Activated CD4-positive, alpha-beta memory T cell treated with anti-CD3 and anti-CD28 coated beads for 36 hours (primary cell): Measurements from ENCODE around the gene L1CAM. TPM values are rescaled to one million over a fixed set of nuclear protein-coding genes. Genes with fewer than 3 reads are reported as not detected.

Source experiments
- CTCF ChIA-PET: fragments of 350-600 bp; sonication (Branson Sonifier 250); formaldehyde crosslinking; loops from one replicate; lab custom pipeline; 2021; ENCODE audit warnings: antibody characterized with exemption, inconsistent platforms; lab: Charles Lee
- POLR2A ChIA-PET: fragments of 350-600 bp; sonication (Branson Sonifier 250); formaldehyde crosslinking; loops from one replicate; lab custom pipeline; 2021; ENCODE audit warnings: antibody characterized with exemption; lab: Charles Lee
- DNase-seq: peaks from one replicate; pipeline ENCODE4 v3.0.0-alpha.2; 2020
- H3K27ac Mint-ChIP-seq: one replicate; pipeline ENCODE4 v1.8.0; 2021; ENCODE audit warnings: mixed read lengths
- H3K27me3 Mint-ChIP-seq: one replicate; pipeline ENCODE4 v1.8.0; 2021; ENCODE audit warnings: mixed read lengths
- H3K36me3 Mint-ChIP-seq: one replicate; pipeline ENCODE4 v1.8.0; 2021; ENCODE audit warnings: mixed read lengths
- H3K4me1 Mint-ChIP-seq: one replicate; pipeline ENCODE4 v1.8.0; 2021; ENCODE audit warnings: low read depth, mixed read lengths
- H3K4me3 Mint-ChIP-seq: one replicate; pipeline ENCODE4 v1.8.0; 2021; ENCODE audit warnings: mild to moderate bottlenecking, mixed read lengths
- H3K9me3 Mint-ChIP-seq: one replicate; pipeline ENCODE4 v1.8.0; 2021; ENCODE audit warnings: mixed read lengths
- intact Hi-C: fragments of 100-400 bp; cut with micrococcal nuclease; formaldehyde crosslinking; loops from one replicate; pipeline ENCODE4 v1.15.1; 2023
- total RNA-seq, 2 experiments: library from RNA; stranded (reverse); gene quantifications; one replicate each; pipeline ENCODE4 v1.2.3, GENCODE V29; 2021

Gene L1CAM
- total RNA-seq, 2 experiments from 2014 or later, result 0.45 to 1.3 TPM

GRCh38 chrX:153848325-153848724 is 37.6 kb downstream of the L1CAM start:
- no peaks in the 10 kb centered on the region for H3K36me3 Mint-ChIP-seq
- H3K27me3 Mint-ChIP-seq, result peaks cover 3% of the 10 kb centered on the region
- no peak overlapping the region for H3K4me3 Mint-ChIP-seq
- ChIA-PET CTCF (no interaction called here), POLR2A (no interaction called here)
- H3K4me1 Mint-ChIP-seq, result no peaks in the 10 kb centered on the region
- no peaks in the 10 kb centered on the region for H3K9me3 Mint-ChIP-seq
- no peak overlapping the region for H3K27ac Mint-ChIP-seq
- DNase-seq, result no peak
- intact Hi-C loops, result no loop called here

GRCh38 chrX:153845842-153846241 is 40.1 kb downstream of the L1CAM start:
- CTCF ChIA-PET, result no interaction called here
- intact Hi-C loops, result no loop called here

GRCh38 chrX:153845195-153845594 is 40.8 kb downstream of the L1CAM start:
- CTCF ChIA-PET, result no interaction called here

More at GRCh38 chrX:153845842-153846241, 40.1 kb downstream of the L1CAM start:
- Mint-ChIP-seq H3K4me3 (no peak overlapping the region), H3K27ac (no peak overlapping the region), H3K27me3 (peaks cover 6% of the 10 kb centered on the region), H3K4me1 (no peaks in the 10 kb centered on the region), H3K36me3 (no peaks in the 10 kb centered on the region), H3K9me3 (no peaks in the 10 kb centered on the region)
- DNase-seq, result no peak
- POLR2A ChIA-PET, result no interaction called here

GRCh38 chrX:153844509-153845082 is 41.4 kb downstream of the L1CAM start:
- Mint-ChIP-seq H3K27ac (no peak overlapping the region), H3K4me3 (no peak overlapping the region), H3K9me3 (no peaks in the 10 kb centered on the region), H3K36me3 (no peaks in the 10 kb centered on the region), H3K27me3 (peaks cover 6% of the 10 kb centered on the region), H3K4me1 (no peaks in the 10 kb centered on the region)
- CTCF ChIA-PET, result no interaction called here
- DNase-seq, result no peak
- intact Hi-C loops, result no loop called here
- POLR2A ChIA-PET, result no interaction called here

More at GRCh38 chrX:153845195-153845594, 40.8 kb downstream of the L1CAM start:
- Mint-ChIP-seq H3K36me3 (no peaks in the 10 kb centered on the region), H3K4me3 (no peak overlapping the region), H3K27ac (no peak overlapping the region), H3K27me3 (peaks cover 6% of the 10 kb centered on the region), H3K9me3 (no peaks in the 10 kb centered on the region), H3K4me1 (no peaks in the 10 kb centered on the region)
- intact Hi-C loops, result no loop called here
- POLR2A ChIA-PET, result no interaction called here
- DNase-seq, result no peak

- no peaks in the 10 kb centered on the region for H3K9me3 Mint-ChIP-seq
- DNase-seq, result no peak
- H3K4me1 Mint-ChIP-seq, result no peaks in the 10 kb centered on the region
- CTCF ChIA-PET, result no interaction called here
- POLR2A ChIA-PET, result no interaction called here
- peaks cover 2% of the 10 kb centered on the region for H3K27me3 Mint-ChIP-seq
- H3K4me3 Mint-ChIP-seq, result no peak overlapping the region
- intact Hi-C loops, result loop anchor here (10.0 kb wide), 1 partner anchor 48 kb away; the partner anchor contains the start of gene L1CAM
- no peak overlapping the region for H3K27ac Mint-ChIP-seq
- no peaks in the 10 kb centered on the region for H3K36me3 Mint-ChIP-seq
These were observed 49.1 kb downstream of the L1CAM start for GRCh38 chrX:153836921-153837320.

GRCh38 chrX:153832728-153833127 is 53.2 kb downstream of the L1CAM start:
- Mint-ChIP-seq H3K9me3 (no peaks in the 10 kb centered on the region), H3K27me3 (no peaks in the 10 kb centered on the region), H3K27ac (no peak overlapping the region), H3K36me3 (no peaks in the 10 kb centered on the region), H3K4me1 (peaks cover 4% of the 10 kb centered on the region), H3K4me3 (no peak overlapping the region)
- CTCF ChIA-PET, result no interaction called here
- intact Hi-C loops, result loop anchor here (10.0 kb wide), 1 partner anchor 52 kb away; the partner anchor contains the start of gene L1CAM
- POLR2A ChIA-PET, result no interaction called here
- no peak for DNase-seq

- CTCF ChIA-PET, result no interaction called here
- intact Hi-C loops, result loop anchor here (10.0 kb wide), 1 partner anchor 53 kb away; the partner anchor contains the start of gene L1CAM
- H3K27ac Mint-ChIP-seq, result no peak overlapping the region
- H3K4me3 Mint-ChIP-seq, result peak overlapping the region; percentile 26
- no peaks in the 10 kb centered on the region for H3K9me3 Mint-ChIP-seq
- no peaks in the 10 kb centered on the region for H3K27me3 Mint-ChIP-seq
- H3K36me3 Mint-ChIP-seq, result no peaks in the 10 kb centered on the region
- no peak for DNase-seq
- peaks cover 14% of the 10 kb centered on the region for H3K4me1 Mint-ChIP-seq
- POLR2A ChIA-PET, result no interaction called here
These were observed 54.4 kb downstream of the L1CAM start for GRCh38 chrX:153831429-153832150.

GRCh38 chrX:153830640-153831428 is 55.1 kb downstream of the L1CAM start:
- CTCF ChIA-PET, result no interaction called here
- no peaks in the 10 kb centered on the region for H3K36me3 Mint-ChIP-seq
- no peaks in the 10 kb centered on the region for H3K9me3 Mint-ChIP-seq
- DNase-seq, result no peak
- H3K27me3 Mint-ChIP-seq, result no peaks in the 10 kb centered on the region
- H3K4me3 Mint-ChIP-seq, result peak overlapping the region; percentile 26
- H3K27ac Mint-ChIP-seq, result no peak overlapping the region
- POLR2A ChIA-PET, result no interaction called here
- intact Hi-C loops, result loop anchor here (10.0 kb wide), 1 partner anchor 54 kb away; the partner anchor contains the start of gene L1CAM
- H3K4me1 Mint-ChIP-seq, result peaks cover 14% of the 10 kb centered on the region

GRCh38 chrX:153829799-153830639 is 56.0 kb downstream of the L1CAM start, which contains the start of gene PDZD4:
Gene PDZD4 (minus strand): TSS chrX:153830544. CDS start chrX:153830298, 246 bp downstream.
- no peaks in the 10 kb centered on the region for H3K36me3 Mint-ChIP-seq
- peak within 1 kb of the TSS; percentile 56 for H3K4me3 Mint-ChIP-seq
- CTCF ChIA-PET, result no interaction called here
- POLR2A ChIA-PET, result no interaction called here
- H3K9me3 Mint-ChIP-seq, result no peaks in the 10 kb centered on the region
- no peak within 1 kb of the TSS for H3K27ac Mint-ChIP-seq
- intact Hi-C loops, result loop anchor here (10.0 kb wide), 1 partner anchor 55 kb away; the partner anchor contains the start of gene L1CAM
- peak; percentile 26 for DNase-seq
- H3K4me1 Mint-ChIP-seq, result peaks cover 14% of the 10 kb centered on the region
- H3K27me3 Mint-ChIP-seq, result no peaks in the 10 kb centered on the region

GRCh38 chrX:153829549-153829798 is 56.5 kb downstream of the L1CAM start:
- Mint-ChIP-seq H3K4me3 (peak overlapping the region; percentile 56), H3K27me3 (no peaks in the 10 kb centered on the region), H3K9me3 (no peaks in the 10 kb centered on the region), H3K4me1 (peaks cover 14% of the 10 kb centered on the region), H3K27ac (no peak overlapping the region), H3K36me3 (no peaks in the 10 kb centered on the region)
- intact Hi-C loops, result no loop called here
- no peak for DNase-seq
- ChIA-PET CTCF (no interaction called here), POLR2A (no interaction called here)

- POLR2A ChIA-PET, result no interaction called here
- intact Hi-C loops, result no loop called here
- CTCF ChIA-PET, result no interaction called here
- H3K4me3 Mint-ChIP-seq, result peak overlapping the region; percentile 56
- no peak for DNase-seq
- H3K4me1 Mint-ChIP-seq, result peaks cover 17% of the 10 kb centered on the region
- no peaks in the 10 kb centered on the region for H3K36me3 Mint-ChIP-seq
- H3K9me3 Mint-ChIP-seq, result no peaks in the 10 kb centered on the region
- no peak overlapping the region for H3K27ac Mint-ChIP-seq
- no peaks in the 10 kb centered on the region for H3K27me3 Mint-ChIP-seq
These were observed 57.0 kb downstream of the L1CAM start for GRCh38 chrX:153828723-153829548.
